Raji (cell line): ENCODE results near the gene PRSS27.

Experiments
- POLR2A ChIP-seq: IDR thresholded peaks from 2 replicates; pipeline ENCODE4 v1.6.1; 2011; ENCODE audit warnings: low read depth, low read length, control low read depth; ENCODE audit not compliant: insufficient read depth

Gene PRSS27

DNA sequence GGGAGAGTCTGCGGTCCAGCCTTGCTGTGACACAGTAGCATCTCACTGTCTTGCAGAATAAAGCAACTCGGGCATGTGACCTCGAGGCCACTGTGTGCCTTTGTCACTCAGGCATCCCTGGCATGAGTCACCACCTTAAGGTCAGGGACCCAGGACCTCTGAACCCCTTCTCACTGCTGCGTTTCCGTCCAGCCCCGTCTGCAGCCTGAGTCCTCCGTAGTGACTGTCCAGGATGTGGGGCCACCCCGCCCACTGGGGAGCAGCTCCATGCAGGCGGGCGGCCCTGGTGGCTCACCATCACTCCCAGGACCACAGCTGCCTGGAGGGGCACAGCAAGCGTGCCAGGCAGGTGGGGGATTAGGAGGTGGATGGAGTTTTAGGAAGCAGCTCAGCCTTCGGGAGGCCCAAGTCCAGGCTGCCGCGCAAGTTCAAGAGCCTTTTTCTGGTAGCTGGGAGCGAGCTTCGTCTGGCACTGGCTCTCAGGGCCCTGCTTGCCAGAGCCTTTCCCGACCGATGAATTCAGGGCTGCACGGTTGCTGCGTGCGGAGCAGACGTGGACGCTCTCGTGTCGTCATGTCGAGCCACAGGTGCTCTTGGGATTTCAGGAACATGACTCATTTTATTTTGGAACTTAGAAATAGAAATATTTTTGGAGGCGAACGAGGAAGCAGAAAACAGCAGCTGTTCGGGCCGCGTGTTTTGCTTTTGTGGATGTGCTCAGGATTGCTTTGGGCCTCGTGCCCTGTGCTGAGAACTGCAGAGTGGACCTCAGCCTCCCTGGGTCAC lies 20.9 kb downstream of the PRSS27 start:
- no peak for TF ChIP-seq POLR2A

DNA sequence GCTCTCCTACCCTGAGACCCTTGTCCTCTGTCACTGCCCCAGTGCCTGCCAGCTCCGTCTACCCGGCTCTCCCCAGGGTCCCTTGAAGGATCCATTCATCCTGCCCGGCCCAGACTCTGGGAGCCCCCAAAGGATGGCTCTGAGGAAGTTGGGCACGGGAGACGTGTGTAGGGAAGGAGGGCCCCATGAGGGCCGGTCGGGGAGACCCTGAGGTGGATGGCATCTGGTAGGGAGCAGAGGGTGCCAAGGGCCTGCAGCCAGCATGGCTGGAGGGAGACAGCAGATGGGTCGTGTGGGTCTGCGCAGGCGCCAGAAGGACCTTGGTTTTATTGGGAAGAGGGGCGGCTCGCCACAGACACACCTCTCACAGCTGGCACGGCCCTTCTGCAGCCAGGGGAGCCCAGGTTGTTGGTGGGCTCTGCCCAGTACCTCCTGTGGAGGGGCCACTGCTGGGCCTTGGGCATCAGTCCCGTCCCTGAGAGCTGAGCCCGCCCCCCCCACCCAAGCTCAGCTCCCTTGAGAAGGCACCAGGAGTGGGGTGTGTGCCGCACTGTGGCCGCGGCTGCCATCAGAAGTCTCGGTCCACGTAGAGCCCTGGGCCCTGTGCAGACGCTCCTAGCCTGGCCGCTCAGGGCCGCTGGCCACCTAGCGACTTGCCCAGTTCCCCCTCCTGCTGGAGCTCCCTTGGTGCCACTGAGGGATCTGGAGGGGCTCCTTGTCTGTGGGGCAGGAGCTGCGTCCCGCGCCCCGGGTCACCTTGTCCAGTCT lies 21.7 kb downstream of the PRSS27 start:
- TF ChIP-seq POLR2A, result no peak

DNA sequence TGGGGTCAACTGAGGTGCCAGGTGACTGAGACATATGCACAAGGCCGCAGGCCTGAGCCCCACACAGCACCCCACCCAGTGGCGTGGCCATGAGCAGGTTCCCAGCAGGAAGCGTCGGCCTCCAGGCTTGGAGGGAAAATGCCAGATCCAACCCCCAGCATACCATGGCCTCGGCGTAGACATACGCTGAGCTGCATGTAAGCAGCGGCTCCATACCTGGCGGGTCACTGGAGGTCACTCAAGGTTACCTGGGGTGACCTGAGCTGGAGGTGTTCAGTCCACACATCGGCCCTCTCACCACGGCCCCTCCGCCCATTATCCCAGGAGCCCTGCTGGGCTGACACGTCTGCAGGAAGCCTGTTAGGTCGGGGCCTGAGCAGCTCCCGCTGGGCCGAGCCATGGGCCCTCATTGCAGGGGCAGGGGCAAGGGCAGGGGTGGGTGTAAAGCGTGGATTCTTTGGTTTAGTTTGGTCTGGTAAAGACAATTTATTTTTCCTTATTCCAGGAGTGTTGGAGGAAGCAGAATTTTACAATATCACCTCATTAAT lies 22.5 kb downstream of the PRSS27 start:
- no peak for TF ChIP-seq POLR2A

DNA sequence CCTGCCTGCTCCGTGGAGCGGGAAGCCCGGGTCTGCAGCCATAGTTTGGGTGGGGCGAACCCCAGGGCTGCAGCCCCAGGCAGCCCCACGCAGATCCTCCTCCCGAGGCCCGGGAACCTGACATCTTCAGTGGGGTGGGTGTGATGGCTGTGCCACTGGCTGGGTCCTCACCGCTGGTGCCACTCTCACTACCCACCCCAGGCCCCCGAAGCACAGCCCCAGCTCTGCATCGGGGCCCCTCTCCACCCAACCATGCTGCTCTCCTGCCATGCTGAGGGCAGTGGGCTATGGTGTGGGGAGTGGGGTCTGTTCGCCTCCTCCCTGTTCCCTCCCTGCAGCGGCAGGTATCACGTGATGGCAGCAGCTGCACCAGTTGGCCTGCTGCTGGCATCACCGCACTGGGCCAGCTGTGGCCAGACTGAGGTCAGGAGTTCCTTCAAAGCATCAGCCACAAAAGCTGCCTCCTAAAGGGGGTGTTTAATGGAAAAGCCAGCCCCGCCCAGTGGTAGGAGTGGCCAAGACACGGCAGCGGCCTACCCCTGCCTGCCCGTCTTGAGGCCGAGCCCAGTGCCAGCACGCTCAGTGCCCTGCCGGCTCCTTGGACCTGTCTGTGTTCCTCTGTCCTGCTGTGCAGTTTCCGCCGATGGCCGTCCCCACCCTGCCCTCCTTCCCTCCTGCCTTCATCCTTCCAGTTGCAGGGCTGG lies 26.9 kb downstream of the PRSS27 start:
- no peak for TF ChIP-seq POLR2A

DNA sequence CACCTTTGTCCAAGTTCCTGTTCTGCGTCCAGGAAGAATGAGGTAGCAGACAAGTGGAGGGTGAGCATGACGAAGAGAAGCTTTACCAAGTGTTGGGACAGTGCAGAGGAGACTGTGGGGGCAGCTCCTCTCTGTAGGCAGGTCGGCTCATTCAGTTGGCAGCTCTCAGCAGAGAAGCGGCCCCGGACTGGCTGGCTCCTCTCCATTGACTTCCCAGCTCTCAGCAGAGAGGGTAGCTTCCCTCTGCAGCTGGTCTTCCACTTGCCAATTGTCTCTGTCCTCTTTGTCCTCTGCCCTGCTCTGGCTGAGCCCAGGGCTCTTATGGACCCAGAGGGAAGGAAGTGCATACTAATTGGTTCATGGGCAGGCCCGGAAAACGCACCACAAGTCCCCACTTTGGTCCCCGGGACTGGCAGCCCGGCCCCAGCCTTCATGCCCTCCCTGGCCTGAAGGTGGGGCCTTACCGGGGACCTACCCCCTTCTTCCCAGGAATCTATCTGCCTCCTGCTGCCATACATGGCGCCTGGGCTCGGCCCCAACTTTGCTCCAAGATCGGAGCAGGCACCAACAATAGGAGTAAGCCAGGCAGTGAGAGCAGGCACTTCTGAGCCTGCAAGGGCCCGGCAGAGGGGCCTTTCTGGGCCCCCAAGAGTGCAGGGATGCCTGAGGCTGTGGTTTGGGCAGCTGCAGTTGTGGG lies 27.6 kb downstream of the PRSS27 start:
- TF ChIP-seq POLR2A, result no peak

DNA sequence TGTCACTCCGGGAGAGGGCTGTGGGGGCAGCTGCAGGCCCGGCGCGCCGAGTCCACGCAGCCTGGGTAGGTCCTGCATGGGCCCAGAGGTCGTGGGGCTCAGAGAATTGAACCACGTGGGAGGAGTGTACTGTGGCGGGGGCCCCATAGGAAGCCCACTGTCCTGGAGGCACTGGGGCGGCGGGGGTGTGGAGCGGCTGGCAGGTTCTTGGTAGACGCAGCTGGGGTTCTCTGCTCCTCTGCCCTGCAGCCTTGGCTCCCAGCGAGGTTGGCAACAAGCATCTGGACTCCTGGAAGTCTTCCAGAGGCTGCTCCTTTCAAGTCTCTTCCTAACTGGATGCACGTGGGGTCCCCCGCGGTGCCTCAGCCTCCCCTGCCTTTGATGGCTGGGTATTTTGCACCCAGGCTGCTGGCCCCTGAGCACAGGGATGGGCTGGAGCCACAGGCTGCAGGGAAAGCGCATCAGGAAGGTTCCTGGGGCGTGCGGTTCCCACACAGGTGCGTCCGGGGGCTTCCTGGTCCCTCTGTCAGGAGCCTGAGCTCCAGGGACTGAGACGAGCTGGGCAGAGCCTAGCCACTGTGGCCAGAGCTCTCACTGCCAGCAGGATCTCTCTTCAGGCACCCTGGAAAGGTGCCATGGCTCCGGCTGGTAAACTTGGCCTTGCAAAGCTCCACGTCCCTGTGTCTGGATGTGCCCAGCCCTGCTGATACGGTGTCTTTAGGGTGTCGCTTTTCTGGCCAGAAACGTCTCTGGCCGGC lies 28.4 kb downstream of the PRSS27 start:
- no peak for TF ChIP-seq POLR2A

DNA sequence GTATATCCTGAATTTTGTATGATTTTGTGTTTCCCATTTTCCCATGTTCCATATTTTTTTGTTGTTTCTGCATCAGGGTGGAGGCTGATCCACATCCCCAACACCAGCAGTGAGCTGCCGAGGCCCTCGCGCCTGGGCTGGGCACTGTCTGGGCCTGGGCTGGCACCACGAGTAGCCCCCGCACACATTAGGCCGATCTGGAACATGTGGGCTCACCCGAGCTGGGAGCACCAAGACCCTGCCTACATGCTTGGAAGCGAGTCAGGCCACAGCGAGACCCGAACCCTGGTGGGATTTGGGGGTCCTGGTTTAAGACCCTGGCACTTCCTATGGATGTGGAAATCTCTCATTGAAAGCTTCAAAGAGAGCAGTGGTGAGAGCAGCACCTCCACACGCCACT lies 29.2 kb downstream of the PRSS27 start:
- TF ChIP-seq POLR2A, result no peak

DNA sequence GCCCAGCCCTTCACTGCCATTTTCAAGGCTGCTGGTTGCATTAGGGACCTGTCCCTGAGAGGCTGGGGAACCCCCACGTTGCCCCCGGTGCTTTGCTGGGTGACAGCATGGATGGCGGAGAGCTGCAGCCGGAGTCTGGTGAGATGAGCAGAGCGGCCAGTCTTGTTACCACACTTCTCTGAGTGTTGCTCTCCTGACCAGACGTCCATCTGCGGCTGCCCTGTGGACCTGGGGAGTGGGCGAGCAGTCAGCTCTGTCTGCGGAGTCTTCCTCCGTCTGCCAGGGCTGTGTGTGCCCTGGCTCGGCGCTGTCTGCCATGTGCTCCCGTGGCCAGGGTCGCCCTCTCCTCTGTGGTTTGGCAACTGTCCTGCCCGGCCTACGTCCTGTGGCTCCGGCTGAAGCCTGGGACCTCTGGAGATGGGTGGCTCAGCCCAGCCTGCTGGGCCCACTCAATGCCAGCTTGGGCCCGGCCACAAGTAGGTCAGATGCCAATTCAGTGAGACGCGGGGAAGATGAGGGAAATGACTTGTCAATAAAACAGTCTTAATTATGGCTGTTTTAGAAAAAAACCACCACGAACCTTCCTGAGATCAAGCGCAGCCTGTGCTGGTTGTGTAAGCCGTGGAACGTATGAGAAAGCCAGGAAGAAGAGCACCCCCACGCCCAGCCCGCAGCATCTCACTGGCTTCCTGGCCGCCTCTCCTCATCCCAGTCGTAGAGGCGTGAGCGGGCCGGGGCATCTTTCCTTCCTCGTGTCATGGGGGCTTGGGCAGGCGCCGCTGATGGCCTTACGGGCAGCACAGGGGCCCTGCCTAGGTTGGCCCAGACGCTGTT lies 29.8 kb downstream of the PRSS27 start:
- no peak for TF ChIP-seq POLR2A

DNA sequence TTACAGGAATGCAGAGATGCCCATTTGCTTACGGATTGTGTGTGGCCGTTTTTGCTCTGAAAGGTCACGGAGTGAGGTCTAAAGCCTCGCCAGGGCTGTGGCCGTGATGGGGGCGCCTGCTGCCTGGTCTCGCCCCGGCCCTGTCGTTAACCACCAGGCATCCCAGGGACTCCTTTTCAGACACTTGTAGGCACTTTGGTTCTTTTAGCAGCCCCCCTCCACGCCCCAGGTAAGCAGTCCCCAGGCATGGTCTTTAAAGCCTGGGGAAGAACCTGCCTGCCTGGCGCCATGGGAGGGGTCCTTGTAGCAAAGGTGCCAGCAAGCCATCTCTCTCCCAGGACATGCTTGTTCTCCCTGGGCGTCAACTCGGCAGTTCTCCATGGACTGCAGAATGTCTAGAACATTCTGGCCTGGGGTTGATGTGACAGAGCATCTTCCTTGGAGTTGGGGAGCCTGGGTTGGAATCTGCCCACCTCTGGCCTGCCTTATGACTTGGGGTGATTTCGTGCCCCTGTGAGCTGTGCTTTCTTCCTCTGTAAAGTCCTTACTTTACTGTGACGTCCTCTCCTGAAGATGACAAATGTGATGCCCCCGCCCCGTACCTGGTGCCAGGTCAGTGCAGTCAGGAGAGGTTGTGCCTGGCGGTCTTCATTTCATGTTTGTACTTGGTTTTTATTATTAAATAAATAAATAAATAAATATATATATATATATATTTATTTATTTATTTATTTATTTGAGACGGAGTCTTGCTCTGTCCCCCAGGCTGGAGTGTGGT lies 32.3 kb downstream of the PRSS27 start:
- TF ChIP-seq POLR2A, result no peak

DNA sequence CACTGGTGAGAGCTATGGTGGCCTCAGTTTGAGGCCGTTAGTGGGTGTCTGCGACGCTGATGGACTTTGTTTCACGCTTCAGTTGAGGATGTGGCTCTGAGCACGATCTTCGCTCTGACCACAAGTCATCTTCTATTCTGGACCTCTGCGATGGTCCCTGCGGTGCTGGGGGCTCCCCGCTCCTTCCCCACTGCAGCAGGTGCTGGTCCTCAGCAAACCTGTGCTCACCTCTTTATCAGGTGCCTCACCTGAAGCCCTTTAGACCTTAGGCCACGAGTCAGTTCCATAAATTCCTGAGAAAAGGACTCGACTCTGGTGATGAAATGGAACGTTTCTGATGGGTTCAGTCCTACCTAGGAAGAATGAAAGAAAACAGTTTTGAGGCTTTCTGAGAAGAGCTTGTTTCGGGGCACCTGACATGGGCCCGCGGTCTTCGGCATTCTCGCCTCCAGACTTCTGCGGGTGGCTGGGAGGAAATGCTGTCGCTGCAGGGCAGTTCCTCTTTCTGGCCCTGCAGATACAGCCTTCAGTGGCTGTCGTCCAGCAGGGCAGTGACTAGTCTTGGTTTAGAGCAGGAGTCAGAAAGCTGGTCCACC lies 33.0 kb downstream of the PRSS27 start:
- TF ChIP-seq POLR2A, result no peak

DNA sequence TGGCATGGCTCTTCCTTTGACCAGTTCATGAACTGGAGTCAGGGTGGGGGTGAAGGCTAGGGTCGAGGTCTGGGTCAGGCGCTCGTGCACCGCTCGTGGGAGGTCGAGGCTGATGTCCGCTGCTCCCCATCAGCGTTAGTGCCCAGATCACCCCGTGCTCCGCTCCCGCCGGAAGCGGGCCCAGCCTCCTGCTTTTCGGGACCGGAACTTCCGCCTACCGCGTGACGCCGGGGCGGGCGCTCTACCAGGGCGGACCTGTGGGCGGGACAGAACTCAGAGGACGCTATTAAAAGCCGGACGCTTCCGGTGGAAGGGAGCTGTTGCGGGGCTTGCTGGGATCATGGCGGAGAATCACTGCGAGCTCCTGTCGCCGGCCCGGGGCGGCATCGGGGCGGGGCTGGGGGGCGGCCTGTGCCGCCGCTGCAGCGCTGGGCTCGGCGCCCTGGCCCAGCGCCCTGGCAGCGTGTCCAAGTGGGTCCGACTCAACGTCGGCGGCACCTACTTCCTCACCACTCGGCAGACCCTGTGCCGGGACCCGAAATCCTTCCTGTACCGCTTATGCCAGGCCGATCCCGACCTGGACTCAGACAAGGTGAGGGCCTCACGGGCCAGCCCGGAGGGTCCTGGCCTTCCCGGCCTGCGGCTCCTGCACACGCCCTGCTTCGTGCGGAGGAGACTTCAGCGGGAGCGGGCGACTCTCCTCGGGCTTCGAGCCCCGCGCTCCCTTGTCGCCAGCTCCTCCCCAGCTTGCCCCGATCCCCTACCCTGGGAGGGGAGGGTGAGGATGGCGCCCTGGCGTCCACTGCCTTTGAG lies 37.6 kb downstream of the PRSS27 start, which contains the start of gene KCTD5:
KCTD5 (plus strand) TSS at position 315 of the 813 bp plus-strand sequence; CDS start at position 341, 26 bp downstream.
- peak; percentile 99 for TF ChIP-seq POLR2A

DNA sequence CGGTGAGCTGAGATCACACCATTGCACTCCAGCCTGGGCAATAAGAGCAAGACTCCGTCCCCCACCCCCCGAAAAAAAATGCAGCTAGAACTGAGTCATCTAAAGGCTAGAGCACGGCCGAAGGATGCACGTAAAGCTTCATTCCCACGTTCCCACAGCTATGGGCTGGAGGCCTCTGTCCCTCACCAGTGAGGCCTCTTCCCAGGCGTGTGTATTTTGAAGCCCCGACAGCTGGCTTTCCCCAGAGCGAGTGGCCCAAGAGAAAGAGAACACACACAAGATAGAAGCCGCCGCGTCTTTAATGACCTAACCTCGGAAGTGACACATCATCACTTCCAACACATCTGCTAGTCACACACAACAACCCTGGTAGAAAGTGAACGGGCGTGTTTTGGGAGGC lies 44.3 kb downstream of the PRSS27 start:
- no peak for TF ChIP-seq POLR2A

DNA sequence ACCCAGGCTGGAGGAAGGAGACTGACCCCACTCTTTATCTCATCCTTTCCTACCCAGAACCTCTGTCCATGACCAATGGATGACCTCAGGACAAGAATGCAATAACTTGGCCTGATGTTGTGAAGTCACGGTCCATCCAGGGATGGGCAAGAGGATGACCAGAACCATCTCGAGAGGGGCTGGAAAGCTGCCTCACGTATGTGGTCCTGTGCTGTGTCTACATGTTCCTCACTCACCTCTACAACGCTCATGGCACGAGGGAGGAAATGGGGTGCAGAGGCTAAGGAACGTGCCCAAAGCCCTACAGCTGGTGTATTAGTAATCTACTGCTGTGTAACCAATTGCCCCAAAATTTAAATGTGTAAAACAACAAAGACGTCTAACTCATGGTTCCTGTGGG lies 45.0 kb downstream of the PRSS27 start:
- no peak for TF ChIP-seq POLR2A
